ENCODE results near the gene ECI1.

ECI1 gene

GRCh38 chr16:2251296-2252111 lies at the start of gene ECI1:
TSS of gene ECI1 (minus strand) at chr16:2251587. CDS start at chr16:2251566, 21 bp downstream.
- in situ Hi-C loops (cut with HindIII; ENCODE audit: low sequenced_read_pairs), result loop anchor here (25.0 kb wide), 1 partner anchor 436 kb away; the partner anchor contains the start of gene KCTD5

GRCh38 chr16:2299915-2300192 lies 48.5 kb upstream of the ECI1 start:
- in situ Hi-C loops (cut with HindIII; ENCODE audit: low sequenced_read_pairs), result no loop called here

GRCh38 chr16:2299121-2299914 lies 47.9 kb upstream of the ECI1 start:
- in situ Hi-C loops (cut with HindIII; ENCODE audit: low sequenced_read_pairs), result no loop called here

- in situ Hi-C loops (cut with HindIII; ENCODE audit: low sequenced_read_pairs), result no loop called here
These were observed 47.2 kb upstream of the ECI1 start for GRCh38 chr16:2298621-2299020.

GRCh38 chr16:2297506-2297860 lies 46.1 kb upstream of the ECI1 start:
- in situ Hi-C loops (cut with HindIII; ENCODE audit: low sequenced_read_pairs), result no loop called here

GRCh38 chr16:2296661-2297505 lies 45.5 kb upstream of the ECI1 start:
- in situ Hi-C loops (cut with HindIII; ENCODE audit: low sequenced_read_pairs), result no loop called here

- in situ Hi-C loops (cut with HindIII; ENCODE audit: low sequenced_read_pairs), result no loop called here
These were observed 43.8 kb upstream of the ECI1 start for GRCh38 chr16:2295056-2295798.

GRCh38 chr16:2292221-2292620 lies 40.8 kb upstream of the ECI1 start:
- in situ Hi-C loops (cut with HindIII; ENCODE audit: low sequenced_read_pairs), result loop anchor here (5.0 kb wide), 1 partner anchor 45 kb away; no protein-coding TSS in a partner anchor

GRCh38 chr16:2289282-2289681 lies 37.9 kb upstream of the ECI1 start:
- in situ Hi-C loops (cut with HindIII; ENCODE audit: low sequenced_read_pairs), result no loop called here

GRCh38 chr16:2288726-2289125 lies 37.3 kb upstream of the ECI1 start:
- in situ Hi-C loops (cut with HindIII; ENCODE audit: low sequenced_read_pairs), result no loop called here

- in situ Hi-C loops (cut with HindIII; ENCODE audit: low sequenced_read_pairs), result no loop called here
These were observed 36.6 kb upstream of the ECI1 start for GRCh38 chr16:2287916-2288547.

- in situ Hi-C loops (cut with HindIII; ENCODE audit: low sequenced_read_pairs), result no loop called here
These were observed 35.2 kb upstream of the ECI1 start for GRCh38 chr16:2286550-2286949.

- in situ Hi-C loops (cut with HindIII; ENCODE audit: low sequenced_read_pairs), result no loop called here
These were observed 34.4 kb upstream of the ECI1 start for GRCh38 chr16:2285731-2286191.

GRCh38 chr16:2284797-2285576 lies 33.6 kb upstream of the ECI1 start:
- in situ Hi-C loops (cut with HindIII; ENCODE audit: low sequenced_read_pairs), result no loop called here

- in situ Hi-C loops (cut with HindIII; ENCODE audit: low sequenced_read_pairs), result no loop called here
These were observed 32.8 kb upstream of the ECI1 start for GRCh38 chr16:2284001-2284770.

GRCh38 chr16:2282866-2283555 lies 31.6 kb upstream of the ECI1 start:
- in situ Hi-C loops (cut with HindIII; ENCODE audit: low sequenced_read_pairs), result no loop called here

- in situ Hi-C loops (cut with HindIII; ENCODE audit: low sequenced_read_pairs), result no loop called here
These were observed 30.9 kb upstream of the ECI1 start for GRCh38 chr16:2282262-2282661.

- in situ Hi-C loops (cut with HindIII; ENCODE audit: low sequenced_read_pairs), result no loop called here
These were observed 29.7 kb upstream of the ECI1 start for GRCh38 chr16:2280981-2281542.
